Right lobe of liver (tissue), 6 donors: ENCODE results near the gene NECTIN4. TPM values are rescaled to one million over a fixed set of nuclear protein-coding genes. Genes with fewer than 3 reads are reported as not detected.
A peak's percentile ranks its signal among the peaks of the same experiment; 100 is the strongest.

Experiments used
- ATAC-seq, 4 donors: fragments of 200-7000 bp; cut with Tn5 transposase; one replicate each; pipeline ENCODE4 v1.9.1; 2020; ENCODE audit warnings: mild to moderate bottlenecking in 4 of 4, moderate library complexity in 4 of 4
- DNase-seq, 3 donors: peaks; one replicate each; pipeline ENCODE4 v3.0.0-alpha.2; 2020
- H3K27ac ChIP-seq, 3 donors: fragments of 200-600 bp; one replicate each; pipeline ENCODE4 v1.8.0; 2022
- H3K27me3 ChIP-seq, 2 donors: fragments of 200-600 bp; one replicate each; pipeline ENCODE4 v1.8.0; 2022
- H3K36me3 ChIP-seq, 4 donors: fragments of 200-600 bp; sonication (generic) in 1 of 4; one replicate each; pipeline versions ENCODE4 v1.5.1 to v1.8.0; 2017 to 2022; ENCODE audit warnings: control low read depth in 1 of 4
- H3K4me1 ChIP-seq, 4 donors: fragments of 200-600 bp; sonication (generic) in 1 of 4; one replicate each; pipeline versions ENCODE4 v1.5.1 to v1.8.0; 2017 to 2022; ENCODE audit warnings: control low read depth in 1 of 4
- H3K4me3 ChIP-seq, 3 donors: fragments of 200-600 bp; one replicate each; pipeline ENCODE4 v1.8.0; 2022
- H3K9me3 ChIP-seq, 4 donors: fragments of 200-600 bp; sonication (generic) in 1 of 4; one replicate each; pipeline versions ENCODE4 v1.5.1 to v1.8.0; 2017 to 2022; ENCODE audit warnings: control low read depth in 1 of 4
- CTCF ChIP-seq, 4 donors: fragments of 200-600 bp in 3 of 4; fragments of 450-650 bp in 1 of 4; IDR thresholded peaks; one replicate each; pipeline versions ENCODE4 v1.5.1 to v1.8.0; 2016 to 2022; ENCODE audit warnings: antibody characterized with exemption in 4 of 4, mild to moderate bottlenecking in 2 of 4
- POLR2A ChIP-seq: fragments of 450-650 bp; IDR thresholded peaks from one replicate; pipeline ENCODE4 v1.6.1; 2017; ENCODE audit warnings: antibody characterized with exemption, mild to moderate bottlenecking
- WGBS: methylation state at CpG from one replicate; pipeline ENCODE4 v1.1.6; 2018; ENCODE audit warnings: low coverage, low lambda C conversion rate; ENCODE audit not compliant: insufficient coverage; ENCODE audit errors: missing lambda C conversion rate; 5-methylcytosine and 5-hydroxymethylcytosine counted together
- intact Hi-C, 2 donors: fragments of 100-400 bp; cut with DNase I; formaldehyde crosslinking; loops; one replicate each; pipeline versions ENCODE4 v1.11.2 to v1.14.1; 2022
- small RNA-seq, 2 experiments: library from RNA; depleted of rRNA; stranded (forward); fragments of <200 nt; gene quantifications; one replicate each; pipeline ENCODE3, GENCODE V24; 2016
- total RNA-seq, 6 experiments: library from RNA; depleted of rRNA in 2 of 6; stranded (reverse); fragments of >200 nt in 2 of 6; fragmentation: NEBNext Ultra II Directional in 3 of 6; extraction: Animal tissue kit (Norgen Biotek cat#: 25700) in 3 of 6; gene quantifications; one replicate each; pipeline versions ENCODE4 v1.1.0 to v1.2.4, GENCODE V29; 2016 to 2023
- donor health status: DM: no; HTN: yes; CAD: no.
- donor health status: DM: no; HTN: no; CAD: no.
- donor health status: DM: no; HTN: no; CAD: no.
- donor health status: DM: no; HTN: yes; CAD: no.
- donor health status: DM: no; HTN: yes; CAD: no.

NECTIN4 gene
- total RNA-seq, 6 experiments from 2014 or later = not detected

GRCh38 chr1:161021165-161021969 lies 68.0 kb downstream of the NECTIN4 start:
- peak overlapping the region; percentile 97 to 98 (median 97) for H3K27ac ChIP-seq
- peak; percentile 96 to 98 (median 98) for DNase-seq
- H3K4me1 ChIP-seq = peaks cover 0 to 33% (median 16%) of the 10 kb centered on the region in 4 donors
- 33% methylated on average over 13 of the region's 34 CpGs for WGBS
- H3K9me3 ChIP-seq = no peaks in the 10 kb centered on the region
- ATAC-seq = peak; percentile 75 to 96 (median 92)
- H3K36me3 ChIP-seq = no peaks in the 10 kb centered on the region
- no peaks in the 10 kb centered on the region for H3K27me3 ChIP-seq
- intact Hi-C loops = no loop called here
- TF ChIP-seq POLR2A = peak; percentile 70
- no peak for TF ChIP-seq CTCF (IDR thresholded peaks at IDR 0.05)
- H3K4me3 ChIP-seq = peak overlapping the region; percentile 70 to 91 (median 78)

Small RNAs within 50 kb of the gene (small RNA-seq; reads per million reads assigned to genes)
- gene AL591806.2 = 0 reads per million in 2 experiments

Other genes with a start within 250 kb of the NECTIN4 start
- gene CD244, start 226.7 kb downstream of the NECTIN4 start, total RNA-seq = 1 to 10 TPM in 4 of 6 experiments, under 1 TPM in 2; 0.88 to 2.0 (median 1.2) TPM
- gene ITLN1, start 204.4 kb downstream of the NECTIN4 start, total RNA-seq = 1 to 10 TPM in 4 of 6 experiments, under 1 TPM in 1, not detected in 1; 0.90 to 5.1 (median 2.4) TPM
- gene ITLN2, start 134.7 kb downstream of the NECTIN4 start, total RNA-seq = under 1 TPM in 3 of 6 experiments, not detected in 3; 0.29 to 0.33 (median 0.32) TPM
- 100 to 1,000 TPM in 1 of 6 experiments, 10 to 100 TPM in 5; 48.3 to 119 (median 65.3) TPM for gene F11R, start 68.4 kb downstream of the NECTIN4 start, total RNA-seq
- 10 to 100 TPM; 16.3 to 60.8 (median 28.3) TPM for gene TSTD1, start 50.6 kb downstream of the NECTIN4 start, total RNA-seq
- gene USF1, start 43.6 kb downstream of the NECTIN4 start, total RNA-seq = 10 to 100 TPM; 25.5 to 34.3 (median 28.1) TPM
- 1 to 10 TPM; 2.8 to 7.4 (median 3.6) TPM for gene ARHGAP30, start 19.7 kb downstream of the NECTIN4 start, total RNA-seq
- 1 to 10 TPM; 1.4 to 6.8 (median 2.9) TPM for gene KLHDC9, start 8.8 kb upstream of the NECTIN4 start, total RNA-seq
- 10 to 100 TPM; 16.6 to 37.5 (median 25.8) TPM for gene PFDN2, start 28.5 kb upstream of the NECTIN4 start, total RNA-seq
- gene NIT1, start 28.5 kb upstream of the NECTIN4 start, total RNA-seq = 10 to 100 TPM; 36.9 to 67.8 (median 45.8) TPM
- 10 to 100 TPM; 13.8 to 22.0 (median 16.6) TPM for gene DEDD, start 43.1 kb upstream of the NECTIN4 start, total RNA-seq
- 10 to 100 TPM; 24.6 to 37.7 (median 35.3) TPM for gene UFC1, start 64.4 kb upstream of the NECTIN4 start, total RNA-seq
- gene USP21, start 69.9 kb upstream of the NECTIN4 start, total RNA-seq = 10 to 100 TPM in 1 of 6 experiments, 1 to 10 TPM in 5; 6.9 to 11.1 (median 8.8) TPM
- 10 to 100 TPM in 1 of 6 experiments, 1 to 10 TPM in 5; 7.6 to 14.3 (median 9.5) TPM for gene PPOX, start 76.9 kb upstream of the NECTIN4 start, total RNA-seq
- gene B4GALT3, start 87.9 kb upstream of the NECTIN4 start, total RNA-seq = 10 to 100 TPM; 10.9 to 21.1 (median 13.1) TPM
- gene ADAMTS4, start 109.5 kb upstream of the NECTIN4 start, total RNA-seq = 10 to 100 TPM in 1 of 6 experiments, 1 to 10 TPM in 3, under 1 TPM in 2; 0.29 to 11.0 (median 2.1) TPM
- gene NDUFS2, start 112.8 kb upstream of the NECTIN4 start, total RNA-seq = 100 to 1,000 TPM in 5 of 6 experiments, 10 to 100 TPM in 1; 91.1 to 157 (median 107) TPM
- gene FCER1G, start 125.7 kb upstream of the NECTIN4 start, total RNA-seq = 10 to 100 TPM; 11.5 to 54.0 (median 19.0) TPM
- gene APOA2, start 134.1 kb upstream of the NECTIN4 start, total RNA-seq = over 10,000 TPM in 2 of 6 experiments, 1,000 to 10,000 TPM in 4; 3,802 to 16,527 (median 7,524) TPM
- 10 to 100 TPM in 3 of 6 experiments, 1 to 10 TPM in 3; 4.3 to 18.5 (median 8.1) TPM for gene TOMM40L, start 136.5 kb upstream of the NECTIN4 start, total RNA-seq
- gene NR1I3, start 148.6 kb upstream of the NECTIN4 start, total RNA-seq = 100 to 1,000 TPM in 3 of 6 experiments, 10 to 100 TPM in 3; 24.1 to 169 (median 85.7) TPM
- gene PCP4L1, start 169.2 kb upstream of the NECTIN4 start, total RNA-seq = 1 to 10 TPM; 1.3 to 6.0 (median 2.9) TPM
- 10 to 100 TPM in 1 of 6 experiments, 1 to 10 TPM in 5; 2.1 to 14.3 (median 6.5) TPM for gene MPZ, start 220.4 kb upstream of the NECTIN4 start, total RNA-seq
- 100 to 1,000 TPM; 167 to 282 (median 235) TPM for gene SDHC, start 224.8 kb upstream of the NECTIN4 start, total RNA-seq